Activated T-helper 17 cell treated with anti-CD3 and anti-CD28 coated beads, Interleukin-2, amount 50 U/mL, for 72 hours (primary cell): ENCODE data around the gene DNAJC6. TPM values are rescaled to one million over a fixed set of nuclear protein-coding genes. Genes with fewer than 3 reads are reported as not detected.
"Not testable (repeated sequence)": the region's sequence is repeated elsewhere in the genome, so short reads cannot be mapped to it uniquely, and the experiment has no call there.

Experiments
- ATAC-seq: fragments of 150-1000 bp; cut with Tn5 transposase; replicated peaks from 2 replicates; pipeline ENCODE4 v1.10.0; 2021; ENCODE audit warnings: mild to moderate bottlenecking, moderate library complexity
- H3K27ac Mint-ChIP-seq: one replicate; pipeline ENCODE4 v1.8.0; 2022; ENCODE audit warnings: mixed read lengths
- H3K27me3 Mint-ChIP-seq: one replicate; pipeline ENCODE4 v1.8.0; 2022; ENCODE audit warnings: mixed read lengths
- H3K36me3 Mint-ChIP-seq: one replicate; pipeline ENCODE4 v1.8.0; 2022; ENCODE audit warnings: low read depth, mild to moderate bottlenecking, mixed read lengths
- H3K4me1 Mint-ChIP-seq: one replicate; pipeline ENCODE4 v1.8.0; 2022; ENCODE audit warnings: mixed read lengths
- H3K4me3 Mint-ChIP-seq: one replicate; pipeline ENCODE4 v1.8.0; 2022; ENCODE audit warnings: mild to moderate bottlenecking, mixed read lengths
- H3K9me3 Mint-ChIP-seq: one replicate; pipeline ENCODE4 v1.8.0; 2022; ENCODE audit warnings: mixed read lengths
- total RNA-seq, 2 donors: library from RNA; stranded (reverse); gene quantifications; one replicate each; pipeline ENCODE4 v1.2.3, GENCODE V29; 2022

The DNAJC6 gene
- total RNA-seq, 2 donors from 2014 or later: 6.0 to 10.4 TPM

DNA sequence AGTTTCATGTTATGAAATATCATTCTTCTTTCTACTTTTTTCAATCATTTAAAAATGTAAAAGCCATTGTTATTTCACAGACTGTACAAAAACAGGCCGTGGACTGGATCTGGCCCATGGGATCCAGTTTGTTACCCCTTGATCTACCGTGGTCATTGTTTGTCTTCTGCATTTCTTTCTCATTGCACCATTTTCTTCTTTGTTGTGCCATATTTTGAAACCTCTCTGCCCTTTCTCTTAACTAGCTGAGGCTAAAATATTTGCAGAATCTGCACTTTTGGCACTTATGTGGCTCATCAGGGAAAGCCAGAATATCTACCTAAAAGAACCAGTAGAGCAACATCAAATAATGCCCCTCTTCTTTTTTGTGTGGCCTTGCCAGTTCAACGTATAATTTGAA, 50.5 kb downstream of the DNAJC6 start:
- H3K27ac Mint-ChIP-seq: no peak overlapping the region
- no peaks in the 10 kb centered on the region for H3K9me3 Mint-ChIP-seq
- ATAC-seq: no peak
- H3K4me3 Mint-ChIP-seq: no peak overlapping the region
- H3K27me3 Mint-ChIP-seq: no peaks in the 10 kb centered on the region
- H3K36me3 Mint-ChIP-seq: no peaks in the 10 kb centered on the region
- no peaks in the 10 kb centered on the region for H3K4me1 Mint-ChIP-seq

DNA sequence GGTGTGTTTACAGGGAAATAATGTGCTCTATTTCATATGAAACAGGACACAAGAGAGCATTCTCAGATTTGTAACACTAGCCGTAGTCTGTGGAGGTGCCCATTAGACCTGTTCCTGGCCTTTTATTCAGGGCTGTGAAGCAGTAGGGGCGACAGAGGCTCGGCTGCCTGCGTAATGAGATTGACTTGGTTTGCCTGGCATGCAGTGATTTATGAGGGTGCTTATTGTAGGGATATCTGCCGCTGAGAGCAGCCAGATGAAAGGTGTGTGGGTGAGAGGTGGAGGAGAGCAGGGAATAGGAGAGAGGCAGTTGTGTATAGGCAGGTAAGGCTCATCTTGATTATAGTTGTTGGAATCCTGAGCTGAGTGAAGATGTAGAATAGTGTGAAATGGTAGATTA, 51.3 kb downstream of the DNAJC6 start:
- Mint-ChIP-seq H3K4me3 (no peak overlapping the region), H3K27me3 (no peaks in the 10 kb centered on the region), H3K4me1 (no peaks in the 10 kb centered on the region), H3K9me3 (no peaks in the 10 kb centered on the region), H3K27ac (no peak overlapping the region), H3K36me3 (no peaks in the 10 kb centered on the region)
- no peak for ATAC-seq

DNA sequence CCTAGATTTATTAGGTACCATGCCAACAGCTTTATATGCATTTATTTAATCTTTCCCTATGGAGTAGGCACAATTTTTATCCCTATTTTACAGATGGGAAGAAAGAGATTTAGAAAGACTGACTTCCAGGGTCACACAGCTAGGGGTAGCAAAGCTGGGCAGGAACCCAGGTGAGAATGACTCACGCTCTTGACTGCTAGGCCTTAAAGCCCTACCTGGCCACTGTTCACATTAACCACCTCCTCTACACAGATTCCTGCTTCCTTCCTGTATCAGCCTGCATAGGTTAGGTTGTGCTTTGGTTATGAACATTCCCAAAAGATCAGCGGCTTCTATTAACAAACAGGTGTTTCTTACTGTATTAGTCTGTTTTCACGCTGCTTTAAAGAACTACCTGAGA, 53.2 kb downstream of the DNAJC6 start:
- Mint-ChIP-seq H3K9me3 (no peaks in the 10 kb centered on the region), H3K36me3 (no peaks in the 10 kb centered on the region), H3K4me3 (no peak overlapping the region), H3K4me1 (no peaks in the 10 kb centered on the region), H3K27ac (no peak overlapping the region), H3K27me3 (no peaks in the 10 kb centered on the region)
- ATAC-seq: no peak

DNA sequence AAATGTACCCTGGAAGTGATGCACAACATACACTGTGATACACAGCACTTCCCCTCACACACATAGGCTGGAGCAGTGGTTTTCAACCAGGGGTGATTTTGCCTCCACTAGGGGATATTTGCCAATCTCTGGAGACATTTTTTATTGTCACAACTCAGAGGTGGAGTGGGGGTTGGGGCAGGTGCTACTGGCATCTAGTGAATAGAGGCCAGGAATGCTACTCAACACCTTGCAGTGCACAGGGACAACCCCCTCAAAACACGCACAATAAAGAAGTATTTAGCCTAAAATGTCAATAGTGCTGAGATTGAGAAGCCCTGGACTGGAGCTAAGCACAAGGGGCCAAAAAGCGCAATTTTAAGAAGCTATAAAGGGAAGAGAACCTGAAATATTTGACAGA, 54.1 kb downstream of the DNAJC6 start:
- H3K4me1 Mint-ChIP-seq: no peaks in the 10 kb centered on the region
- no peak for ATAC-seq
- H3K4me3 Mint-ChIP-seq: no peak overlapping the region
- no peaks in the 10 kb centered on the region for H3K36me3 Mint-ChIP-seq
- no peaks in the 10 kb centered on the region for H3K27me3 Mint-ChIP-seq
- H3K9me3 Mint-ChIP-seq: no peaks in the 10 kb centered on the region
- peak overlapping the region; percentile 26 for H3K27ac Mint-ChIP-seq

DNA sequence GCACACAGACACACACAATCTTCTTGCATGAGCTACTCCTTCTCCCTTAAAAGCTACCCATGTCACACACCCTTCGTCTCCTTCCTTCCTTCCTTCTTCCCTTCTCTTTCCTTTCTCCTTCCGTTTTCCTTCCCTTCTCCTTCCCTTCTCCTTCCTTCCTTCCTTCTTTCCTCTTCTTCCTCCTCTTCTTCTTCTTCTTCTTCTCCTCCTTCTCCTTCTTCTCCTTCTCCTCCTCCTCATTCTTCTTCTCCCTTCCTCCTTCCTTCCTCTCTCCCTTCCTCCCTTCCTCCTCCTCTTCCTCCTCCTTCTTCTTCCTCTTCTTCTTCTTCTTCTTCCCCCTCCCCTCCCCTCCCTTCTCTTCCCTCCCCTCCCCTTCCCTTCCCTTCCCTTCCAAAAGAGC, 59.1 kb downstream of the DNAJC6 start:
- Mint-ChIP-seq H3K4me1 (no peaks in the 10 kb centered on the region), H3K36me3 (no peaks in the 10 kb centered on the region), H3K27me3 (no peaks in the 10 kb centered on the region), H3K4me3 (no peak overlapping the region), H3K9me3 (no peaks in the 10 kb centered on the region), H3K27ac (no peak overlapping the region)
- no peak for ATAC-seq

DNA sequence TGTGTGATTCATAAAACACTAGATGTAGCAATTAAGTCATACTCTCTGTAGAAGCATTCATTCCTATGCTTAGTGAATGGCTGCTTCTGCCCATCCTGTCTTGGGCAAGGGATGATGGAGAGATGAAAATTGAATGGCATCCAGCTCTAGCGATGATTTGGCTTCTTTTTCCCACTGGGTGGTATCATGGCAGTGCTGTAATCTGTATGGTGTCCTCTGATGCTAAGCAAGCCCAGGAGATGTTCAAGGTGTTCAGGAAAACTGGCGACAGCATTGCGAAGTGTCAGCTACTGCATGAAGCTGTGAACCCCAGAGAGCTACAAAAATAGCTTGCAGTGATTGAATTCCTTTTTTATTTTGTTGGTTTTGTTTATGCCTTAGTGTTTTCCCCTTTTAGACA, 62.2 kb downstream of the DNAJC6 start:
- Mint-ChIP-seq H3K9me3 (no peaks in the 10 kb centered on the region), H3K27ac (no peak overlapping the region), H3K27me3 (no peaks in the 10 kb centered on the region), H3K4me1 (no peaks in the 10 kb centered on the region), H3K36me3 (no peaks in the 10 kb centered on the region), H3K4me3 (no peak overlapping the region)
- no peak for ATAC-seq

DNA sequence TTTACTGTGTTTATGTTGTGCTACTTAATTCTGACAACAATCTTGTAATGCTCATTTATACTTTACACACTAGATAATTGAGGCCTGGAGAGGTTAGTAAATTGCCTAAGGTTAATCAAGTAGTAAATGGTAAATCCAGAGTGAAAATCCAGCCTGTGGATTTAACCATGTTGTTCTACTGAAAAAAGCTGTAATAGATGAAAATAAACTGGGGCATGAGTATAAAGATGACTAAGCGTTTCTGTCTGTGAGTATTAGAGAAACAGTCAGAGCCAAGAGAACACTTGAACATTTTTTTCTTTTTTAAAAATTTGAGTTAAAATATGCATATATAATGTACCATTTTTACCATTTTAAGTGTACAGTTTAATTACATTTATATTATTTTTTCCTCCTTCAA, 63.2 kb downstream of the DNAJC6 start:
- Mint-ChIP-seq H3K4me1 (no peaks in the 10 kb centered on the region), H3K9me3 (no peaks in the 10 kb centered on the region), H3K27ac (no peak overlapping the region), H3K27me3 (no peaks in the 10 kb centered on the region), H3K36me3 (no peaks in the 10 kb centered on the region), H3K4me3 (no peak overlapping the region)
- peak; percentile 18 for ATAC-seq

DNA sequence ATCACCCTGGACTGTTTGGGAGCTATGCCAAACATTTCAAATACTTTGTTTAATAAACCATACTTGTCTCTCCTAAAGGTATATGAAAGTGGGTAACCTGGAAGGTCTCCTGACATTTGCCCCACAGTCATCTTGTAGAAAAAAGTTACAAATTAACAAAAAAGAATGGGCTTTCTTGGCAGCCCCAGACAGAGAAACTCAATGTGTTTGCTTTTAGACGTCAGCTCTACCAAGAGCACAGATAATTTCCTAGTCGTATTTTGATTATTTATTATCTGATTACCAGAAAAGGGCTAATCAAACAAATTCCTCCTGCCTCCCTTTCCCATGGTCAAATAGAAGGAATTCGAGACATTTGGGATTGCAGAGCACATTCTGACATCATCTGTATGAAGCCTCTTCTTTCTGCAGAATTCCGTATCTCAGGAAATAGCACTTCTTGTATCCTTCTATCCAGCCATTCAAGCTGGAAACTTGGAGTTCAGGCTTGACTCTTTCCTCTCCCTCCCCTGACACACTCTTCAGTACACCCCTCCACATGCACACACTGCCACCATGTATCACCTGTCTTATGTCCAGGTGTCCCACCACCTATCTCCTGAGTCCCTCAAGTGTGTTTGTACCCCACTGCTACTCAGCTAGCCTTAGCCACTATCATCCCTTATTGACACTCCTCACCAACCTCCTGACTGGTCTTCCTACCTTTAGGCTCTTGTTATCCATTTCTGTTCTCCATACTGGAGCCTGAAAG, 68.3 kb downstream of the DNAJC6 start:
- Mint-ChIP-seq H3K4me3 (no peak overlapping the region), H3K27me3 (peaks cover 6% of the 10 kb centered on the region), H3K27ac (peak overlapping the region; percentile 47), H3K36me3 (no peaks in the 10 kb centered on the region), H3K4me1 (peaks cover 4% of the 10 kb centered on the region), H3K9me3 (no peaks in the 10 kb centered on the region)
- no peak for ATAC-seq

DNA sequence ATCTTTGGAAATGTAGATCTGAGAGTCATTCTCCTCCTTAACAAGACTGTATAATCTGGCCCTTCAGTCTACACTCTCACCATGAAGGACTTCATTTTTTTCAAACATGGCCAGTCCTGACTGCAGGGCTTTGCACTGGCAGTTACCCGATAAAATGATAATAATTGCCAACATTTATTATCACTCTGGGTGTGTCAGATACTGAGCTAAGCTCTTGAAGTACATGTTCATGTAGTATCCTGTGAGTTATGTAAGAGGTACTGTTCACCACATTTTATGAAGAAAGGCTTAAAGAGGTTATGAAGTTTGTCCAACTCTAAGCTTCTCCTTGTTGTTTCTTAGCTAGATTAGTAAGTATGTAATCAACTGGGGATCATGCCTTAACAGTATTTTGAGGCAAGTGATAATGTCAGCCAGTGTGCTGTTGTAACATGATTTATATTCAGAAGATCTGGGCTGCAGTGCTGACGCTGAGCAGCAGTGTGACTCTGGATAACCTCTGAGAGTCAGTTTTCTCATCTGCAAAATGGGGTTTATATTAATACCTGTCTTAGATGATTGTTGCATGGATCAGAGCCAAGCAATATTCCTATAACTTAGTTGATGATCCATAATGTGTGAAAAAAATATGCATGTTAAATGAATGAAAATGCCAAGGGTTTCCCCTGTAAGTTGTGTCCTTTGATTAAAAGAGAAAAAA, 69.1 kb downstream of the DNAJC6 start:
- H3K27me3 Mint-ChIP-seq: peaks cover 6% of the 10 kb centered on the region
- no peaks in the 10 kb centered on the region for H3K9me3 Mint-ChIP-seq
- ATAC-seq: no peak
- H3K4me3 Mint-ChIP-seq: no peak overlapping the region
- H3K36me3 Mint-ChIP-seq: no peaks in the 10 kb centered on the region
- H3K27ac Mint-ChIP-seq: peak overlapping the region; percentile 47
- peaks cover 4% of the 10 kb centered on the region for H3K4me1 Mint-ChIP-seq

DNA sequence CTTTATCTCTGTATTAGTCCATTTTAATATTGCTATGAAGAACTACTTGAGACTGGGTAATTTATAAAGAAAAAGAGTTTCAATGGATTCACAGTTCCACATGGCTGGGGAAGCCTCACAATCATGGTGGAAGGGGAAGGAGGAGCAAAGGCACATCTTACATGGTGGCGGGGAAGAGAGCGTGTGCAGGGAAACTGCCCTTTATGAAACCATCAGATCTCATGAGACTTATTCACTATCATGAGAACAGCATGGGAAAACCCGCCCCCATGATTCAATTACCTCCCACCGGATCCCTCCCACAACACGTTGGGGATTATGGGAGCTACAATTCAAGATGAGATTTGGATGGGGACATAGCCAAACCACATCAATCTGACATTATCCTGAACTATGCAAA, 75.1 kb downstream of the DNAJC6 start:
- H3K27me3 Mint-ChIP-seq, H3K4me1 Mint-ChIP-seq, H3K27ac Mint-ChIP-seq, H3K4me3 Mint-ChIP-seq, ATAC-seq, H3K36me3 Mint-ChIP-seq, H3K9me3 Mint-ChIP-seq: not testable (repeated sequence)

DNA sequence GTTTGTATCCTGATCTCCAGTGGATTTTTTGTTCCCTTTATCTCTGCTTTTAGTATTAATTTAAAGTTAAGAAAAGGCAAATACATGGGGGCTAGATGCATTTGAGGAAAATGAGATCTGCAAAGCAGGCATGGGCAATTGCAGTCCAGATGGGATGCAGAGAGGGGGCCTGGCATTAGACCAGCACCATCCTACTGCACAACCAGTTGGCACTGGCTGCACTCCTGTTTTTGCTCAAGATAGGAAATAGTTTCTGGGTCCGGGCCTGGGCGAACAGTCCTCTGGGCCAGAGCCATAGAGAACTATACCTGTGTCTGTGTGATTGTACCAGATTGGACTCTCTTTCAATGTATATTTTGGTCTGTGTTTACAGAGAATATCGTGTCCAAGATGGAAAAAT, 77.1 kb downstream of the DNAJC6 start:
- Mint-ChIP-seq H3K4me1 (peaks cover 8% of the 10 kb centered on the region), H3K27ac (no peak overlapping the region), H3K9me3 (no peaks in the 10 kb centered on the region), H3K27me3 (no peaks in the 10 kb centered on the region), H3K4me3 (no peak overlapping the region), H3K36me3 (no peaks in the 10 kb centered on the region)
- no peak for ATAC-seq

DNA sequence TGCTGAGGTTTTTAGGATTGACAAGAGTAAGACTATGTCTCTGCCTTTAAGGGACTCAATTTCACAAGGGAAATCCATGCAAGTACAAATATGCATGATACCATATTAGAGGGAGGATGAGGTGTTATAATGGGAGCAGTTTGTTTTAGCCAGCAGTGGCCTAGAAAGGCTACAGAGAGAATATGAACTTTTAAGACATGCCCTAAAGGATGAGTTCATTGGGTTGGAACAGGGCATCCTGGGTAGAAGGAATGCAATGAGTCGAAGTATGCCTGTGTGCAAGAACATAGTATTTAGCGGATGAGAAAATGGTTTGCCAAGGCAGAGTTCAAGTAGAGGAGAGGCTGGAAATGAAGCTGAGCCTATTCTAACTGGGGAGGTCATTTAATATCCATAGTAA, 78.5 kb downstream of the DNAJC6 start:
- no peaks in the 10 kb centered on the region for H3K27me3 Mint-ChIP-seq
- no peak for ATAC-seq
- H3K9me3 Mint-ChIP-seq: no peaks in the 10 kb centered on the region
- H3K4me3 Mint-ChIP-seq: no peak overlapping the region
- H3K27ac Mint-ChIP-seq: no peak overlapping the region
- peaks cover 8% of the 10 kb centered on the region for H3K4me1 Mint-ChIP-seq
- no peaks in the 10 kb centered on the region for H3K36me3 Mint-ChIP-seq

DNA sequence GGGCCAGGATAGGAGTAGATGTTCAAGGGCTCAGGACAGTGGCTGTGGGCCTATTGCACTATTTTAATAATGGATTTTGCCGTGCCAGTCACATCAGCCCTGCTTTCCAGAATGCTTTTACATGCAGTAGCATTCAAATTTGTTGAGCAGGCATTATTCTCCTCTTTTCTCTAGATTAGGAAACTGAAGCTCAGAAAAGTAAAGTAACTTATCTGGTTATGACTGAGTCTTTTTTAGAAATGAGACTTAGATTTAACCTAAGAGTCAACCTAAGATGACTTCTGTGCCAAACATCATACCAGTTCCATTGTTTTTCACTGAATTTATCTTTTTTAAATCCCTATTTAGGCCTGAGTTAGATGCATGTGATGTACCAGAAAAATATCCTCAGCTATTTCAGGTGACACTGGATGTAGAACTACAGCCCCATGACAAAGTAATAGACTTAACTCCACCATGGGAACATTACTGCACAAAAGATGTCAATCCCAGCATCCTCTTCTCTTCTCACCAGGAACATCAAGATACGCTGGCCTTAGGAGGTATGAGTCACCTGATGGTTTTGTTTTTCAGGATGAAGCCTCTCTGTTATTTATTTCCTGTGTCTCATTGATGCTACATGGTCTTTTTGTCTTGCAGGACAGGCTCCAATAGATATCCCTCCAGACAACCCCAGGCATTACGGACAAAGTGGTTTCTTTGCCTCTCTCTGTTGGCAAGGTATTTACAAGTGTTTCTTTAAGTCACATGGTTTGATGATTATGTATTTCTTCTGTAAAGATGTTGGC, 79.8 kb downstream of the DNAJC6 start:
- no peaks in the 10 kb centered on the region for H3K9me3 Mint-ChIP-seq
- H3K27ac Mint-ChIP-seq: peak overlapping the region; percentile 46
- peak; percentile 20 for ATAC-seq
- H3K4me1 Mint-ChIP-seq: peaks cover 15% of the 10 kb centered on the region
- no peaks in the 10 kb centered on the region for H3K36me3 Mint-ChIP-seq
- no peaks in the 10 kb centered on the region for H3K27me3 Mint-ChIP-seq
- peak overlapping the region; percentile 3 for H3K4me3 Mint-ChIP-seq

DNA sequence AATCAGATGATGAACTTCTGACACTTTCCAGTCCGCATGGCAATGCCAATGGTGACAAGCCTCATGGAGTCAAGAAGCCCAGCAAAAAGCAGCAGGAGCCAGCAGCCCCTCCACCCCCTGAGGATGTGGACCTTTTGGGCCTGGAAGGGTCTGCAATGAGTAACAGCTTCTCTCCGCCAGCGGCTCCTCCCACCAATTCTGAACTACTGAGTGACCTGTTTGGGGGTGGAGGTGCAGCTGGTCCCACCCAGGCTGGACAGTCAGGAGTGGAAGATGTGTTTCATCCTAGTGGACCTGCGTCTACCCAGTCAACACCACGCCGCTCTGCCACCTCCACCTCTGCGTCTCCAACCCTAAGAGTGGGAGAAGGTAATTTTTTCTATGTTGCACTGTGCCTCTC, 83.2 kb downstream of the DNAJC6 start:
- Mint-ChIP-seq H3K27ac (peak overlapping the region; percentile 89), H3K4me1 (peaks cover 37% of the 10 kb centered on the region), H3K4me3 (no peak overlapping the region), H3K9me3 (no peaks in the 10 kb centered on the region), H3K36me3 (no peaks in the 10 kb centered on the region), H3K27me3 (no peaks in the 10 kb centered on the region)
- ATAC-seq: no peak

DNA sequence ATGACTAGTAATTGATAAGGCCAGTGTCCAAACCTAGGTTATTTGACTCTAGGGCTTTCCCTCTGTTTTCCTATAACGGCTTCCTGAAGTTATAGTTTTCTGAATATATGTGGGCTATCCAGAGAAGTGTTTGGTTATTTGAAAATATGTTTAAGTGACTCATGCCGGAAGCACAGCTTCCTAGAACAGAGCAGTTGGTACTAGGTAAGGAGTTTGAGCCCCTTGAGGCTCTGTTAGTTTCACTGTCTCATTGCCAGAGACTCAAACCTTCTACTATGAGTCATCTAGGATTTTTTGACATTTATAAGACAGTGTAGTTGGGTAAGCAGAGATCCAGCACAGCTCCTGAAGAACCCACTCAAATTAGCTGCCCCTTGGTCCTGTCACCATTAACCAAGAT, 84.0 kb downstream of the DNAJC6 start:
- H3K27me3 Mint-ChIP-seq: no peaks in the 10 kb centered on the region
- H3K4me3 Mint-ChIP-seq: peak overlapping the region; percentile 71
- no peaks in the 10 kb centered on the region for H3K9me3 Mint-ChIP-seq
- peaks cover 45% of the 10 kb centered on the region for H3K4me1 Mint-ChIP-seq
- peak overlapping the region; percentile 89 for H3K27ac Mint-ChIP-seq
- peak; percentile 80 for ATAC-seq
- peaks cover 3% of the 10 kb centered on the region for H3K36me3 Mint-ChIP-seq
